GM10248 (cell line): Measurements from ENCODE around the gene STAC2.

Source experiments
- CTCF ChIA-PET: fragments of 300-600 bp; sonication (Branson Sonifier 250); formaldehyde crosslinking; extraction: SDS; loops from one replicate; lab custom pipeline; 2021; ENCODE audit warnings: antibody characterized with exemption; lab: Yijun Ruan, JAX
- POLR2A ChIA-PET: fragments of 350-650 bp; sonication (Branson Sonifier 250); formaldehyde crosslinking; extraction: SDS; loops from one replicate; lab custom pipeline; 2020; ENCODE audit warnings: antibody characterized with exemption; lab: Yijun Ruan, JAX
- DNase-seq: peaks from one replicate; pipeline ENCODE4 v3.0.0; 2012; ENCODE audit errors: extremely low spot score
- CTCF ChIP-seq: IDR thresholded peaks from 2 replicates; pipeline ENCODE4 v1.5.1; 2012; ENCODE audit warnings: mild to moderate bottlenecking, low read depth; ENCODE audit errors: extremely low read depth, missing control alignments, control extremely low read depth

The STAC2 gene

GRCh38 chr17:39165178-39165840, 60.4 kb downstream of the STAC2 start:
- POLR2A ChIA-PET = no interaction called here
- DNase-seq = no peak
- CTCF ChIA-PET = interaction anchor here (0.6 to 8.2 kb wide), 46 partner anchors 9 to 751 kb away, joined by 3 to 107 read pairs (median 4); partner anchors contain the start of genes CACNB1, PLXDC1, RPL19 and STAC2
- no peak for TF ChIP-seq CTCF

GRCh38 chr17:39164675-39165143, 61.0 kb downstream of the STAC2 start:
- ChIA-PET CTCF (interaction anchor here (0.6 to 8.2 kb wide), 48 partner anchors 9 to 750 kb away, joined by 3 to 107 read pairs (median 4); partner anchors contain the start of genes CACNB1, PLXDC1, RPL19 and STAC2), POLR2A (no interaction called here)
- DNase-seq = peak; percentile 97
- TF ChIP-seq CTCF = peak; percentile 75

GRCh38 chr17:39161962-39162361, 63.8 kb downstream of the STAC2 start:
- no peak for DNase-seq
- ChIA-PET POLR2A (no interaction called here), CTCF (interaction anchor here (1.2 to 1.5 kb wide), 3 partner anchors 8 to 38 kb away, joined by 3 to 7 read pairs (median 6); no protein-coding TSS in a partner anchor)
- TF ChIP-seq CTCF = no peak
